Prostate gland (tissue), 1 donor: Measurements from ENCODE around the gene BTAF1.
"Not testable (repeated sequence)": the region's sequence is repeated elsewhere in the genome, so short reads cannot be mapped to it uniquely, and the experiment has no call there.

Experiments
- POLR2A ChIP-seq: fragments of 450-650 bp; IDR thresholded peaks from one replicate; pipeline ENCODE4 v1.6.1; 2016; ENCODE audit warnings: antibody characterized with exemption, mild to moderate bottlenecking
- POLR2AphosphoS5 ChIP-seq: sonication (generic); formaldehyde crosslinking; IDR thresholded peaks from one replicate; pipeline ENCODE4 v1.6.1; 2017; ENCODE audit warnings: antibody characterized with exemption

- TF ChIP-seq POLR2A, POLR2AphosphoS5: not testable (repeated sequence)
Measured at GRCh38 chr10:92033070-92033469, 109.5 kb downstream of the BTAF1 start.
